Left ventricle myocardium inferior (tissue), 1 donor: ENCODE measurements around the gene FOXL2. TPM values are rescaled to one million over a fixed set of nuclear protein-coding genes. Genes with fewer than 3 reads are reported as not detected.

Experiments
- DNase-seq: peaks from one replicate; pipeline ENCODE4 v3.0.0-alpha.2; 2020
- H3K27ac ChIP-seq: fragments of 200-600 bp; replicated peaks from 2 replicates; pipeline ENCODE4 v1.8.0; 2021
- H3K27me3 ChIP-seq: fragments of 200-600 bp; 2 replicates; pipeline ENCODE4 v1.8.0; 2021; ENCODE audit warnings: low read depth
- H3K36me3 ChIP-seq: fragments of 200-600 bp; 2 replicates; pipeline ENCODE4 v1.8.0; 2021
- H3K4me1 ChIP-seq: fragments of 200-600 bp; 2 replicates; pipeline ENCODE4 v1.8.0; 2021
- H3K4me3 ChIP-seq: fragments of 200-600 bp; 2 replicates; pipeline ENCODE4 v1.8.0; 2021; ENCODE audit warnings: mild to moderate bottlenecking, moderate library complexity
- H3K9me3 ChIP-seq: fragments of 200-600 bp; replicated peaks from 2 replicates; pipeline ENCODE4 v1.8.0; 2021
- intact Hi-C: fragments of 100-400 bp; cut with micrococcal nuclease; formaldehyde crosslinking; loops from one replicate; pipeline ENCODE4 v1.11.0; 2022
- total RNA-seq: library from RNA; stranded (reverse); fragmentation: NEBNext Ultra II Directional; extraction: Animal tissue kit (Norgen Biotek cat#: 25700); gene quantifications from one replicate; pipeline ENCODE4 v1.2.1, GENCODE V29; 2021
- TF ChIP-seq, protein P1 (sequence below): fragments of 200-600 bp; IDR thresholded peaks from 2 replicates; pipeline ENCODE4 v1.8.0; 2021; ENCODE audit warnings: antibody characterized with exemption, mild to moderate bottlenecking, borderline replicate concordance
- donor health status: DM: no; HTN: yes; CAD: no; lungs with severe emphysema.

FOXL2 gene
- total RNA-seq, 1 donor from 2014 or later: not detected

DNA sequence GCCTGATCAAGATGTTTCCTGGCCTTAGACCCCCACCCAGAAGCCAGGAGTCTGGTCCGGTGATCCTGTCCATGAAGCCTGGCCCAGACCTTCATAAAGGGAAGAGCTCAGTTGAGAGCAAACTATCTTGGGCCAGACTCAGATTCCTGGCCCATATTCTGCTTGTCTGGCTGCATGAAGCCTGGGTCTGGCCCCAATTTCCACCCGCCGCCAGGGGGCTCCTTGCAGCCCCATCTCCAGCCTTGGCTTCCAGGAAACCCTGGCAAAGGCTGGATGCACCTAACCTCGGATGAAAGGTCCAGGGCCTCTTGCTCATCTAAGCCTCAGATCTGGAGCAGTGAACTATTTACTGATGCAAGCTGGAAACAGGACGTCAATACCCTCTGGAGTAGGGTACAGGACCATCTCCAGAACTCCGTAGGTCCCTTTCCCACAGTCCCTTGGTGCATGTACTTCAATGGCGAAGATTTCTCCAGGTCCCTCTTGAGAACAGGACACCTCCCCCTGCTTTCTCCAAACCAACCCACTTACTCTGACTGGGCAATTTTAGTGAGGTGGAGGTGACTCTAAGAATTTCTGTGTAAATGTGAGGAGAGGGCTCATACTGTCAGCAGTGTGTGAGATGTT lies 5.6 kb downstream of the FOXL2 start:
- peaks cover 100% of the 10 kb centered on the region for H3K27me3 ChIP-seq
- H3K4me3 ChIP-seq: no peak overlapping the region
- no peaks in the 10 kb centered on the region for H3K36me3 ChIP-seq
- peaks cover 62% of the 10 kb centered on the region for H3K4me1 ChIP-seq
- H3K27ac ChIP-seq: no peak overlapping the region
- intact Hi-C loops: no loop called here
- TF ChIP-seq, protein P1, sequence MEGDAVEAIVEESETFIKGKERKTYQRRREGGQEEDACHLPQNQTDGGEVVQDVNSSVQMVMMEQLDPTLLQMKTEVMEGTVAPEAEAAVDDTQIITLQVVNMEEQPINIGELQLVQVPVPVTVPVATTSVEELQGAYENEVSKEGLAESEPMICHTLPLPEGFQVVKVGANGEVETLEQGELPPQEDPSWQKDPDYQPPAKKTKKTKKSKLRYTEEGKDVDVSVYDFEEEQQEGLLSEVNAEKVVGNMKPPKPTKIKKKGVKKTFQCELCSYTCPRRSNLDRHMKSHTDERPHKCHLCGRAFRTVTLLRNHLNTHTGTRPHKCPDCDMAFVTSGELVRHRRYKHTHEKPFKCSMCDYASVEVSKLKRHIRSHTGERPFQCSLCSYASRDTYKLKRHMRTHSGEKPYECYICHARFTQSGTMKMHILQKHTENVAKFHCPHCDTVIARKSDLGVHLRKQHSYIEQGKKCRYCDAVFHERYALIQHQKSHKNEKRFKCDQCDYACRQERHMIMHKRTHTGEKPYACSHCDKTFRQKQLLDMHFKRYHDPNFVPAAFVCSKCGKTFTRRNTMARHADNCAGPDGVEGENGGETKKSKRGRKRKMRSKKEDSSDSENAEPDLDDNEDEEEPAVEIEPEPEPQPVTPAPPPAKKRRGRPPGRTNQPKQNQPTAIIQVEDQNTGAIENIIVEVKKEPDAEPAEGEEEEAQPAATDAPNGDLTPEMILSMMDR: peak; percentile 41
- H3K9me3 ChIP-seq: no peaks in the 10 kb centered on the region
- no peak for DNase-seq

- intact Hi-C loops: no loop called here
- TF ChIP-seq, protein P1: no peak
- no peaks in the 10 kb centered on the region for H3K36me3 ChIP-seq
- no peak for DNase-seq
- no peak overlapping the region for H3K4me3 ChIP-seq
- no peaks in the 10 kb centered on the region for H3K9me3 ChIP-seq
- H3K4me1 ChIP-seq: peaks cover 61% of the 10 kb centered on the region
- peaks cover 100% of the 10 kb centered on the region for H3K27me3 ChIP-seq
- H3K27ac ChIP-seq: no peak overlapping the region
These were observed 6.5 kb downstream of the FOXL2 start for GRCh38 chr3:138940446-138940845.

- Histone ChIP-seq H3K4me3 (peak overlapping the region; percentile 7), H3K4me1 (peaks cover 54% of the 10 kb centered on the region), H3K27ac (no peak overlapping the region), H3K27me3 (peaks cover 100% of the 10 kb centered on the region), H3K9me3 (no peaks in the 10 kb centered on the region), H3K36me3 (no peaks in the 10 kb centered on the region)
- no peak for DNase-seq
- TF ChIP-seq, protein P1: no peak
- intact Hi-C loops: loop anchor here (5.0 kb wide), 1 partner anchor 393 kb away; no protein-coding TSS in a partner anchor
These were observed 7.2 kb downstream of the FOXL2 start for GRCh38 chr3:138939561-138940241.

GRCh38 chr3:138938877-138939560 lies 7.9 kb downstream of the FOXL2 start:
- H3K4me3 ChIP-seq: peak overlapping the region; percentile 10
- H3K9me3 ChIP-seq: no peaks in the 10 kb centered on the region
- H3K36me3 ChIP-seq: no peaks in the 10 kb centered on the region
- H3K27me3 ChIP-seq: peaks cover 97% of the 10 kb centered on the region
- no peak for DNase-seq
- TF ChIP-seq, protein P1: no peak
- intact Hi-C loops: loop anchor here (5.0 kb wide), 1 partner anchor 393 kb away; no protein-coding TSS in a partner anchor
- peaks cover 48% of the 10 kb centered on the region for H3K4me1 ChIP-seq
- no peak overlapping the region for H3K27ac ChIP-seq

DNA sequence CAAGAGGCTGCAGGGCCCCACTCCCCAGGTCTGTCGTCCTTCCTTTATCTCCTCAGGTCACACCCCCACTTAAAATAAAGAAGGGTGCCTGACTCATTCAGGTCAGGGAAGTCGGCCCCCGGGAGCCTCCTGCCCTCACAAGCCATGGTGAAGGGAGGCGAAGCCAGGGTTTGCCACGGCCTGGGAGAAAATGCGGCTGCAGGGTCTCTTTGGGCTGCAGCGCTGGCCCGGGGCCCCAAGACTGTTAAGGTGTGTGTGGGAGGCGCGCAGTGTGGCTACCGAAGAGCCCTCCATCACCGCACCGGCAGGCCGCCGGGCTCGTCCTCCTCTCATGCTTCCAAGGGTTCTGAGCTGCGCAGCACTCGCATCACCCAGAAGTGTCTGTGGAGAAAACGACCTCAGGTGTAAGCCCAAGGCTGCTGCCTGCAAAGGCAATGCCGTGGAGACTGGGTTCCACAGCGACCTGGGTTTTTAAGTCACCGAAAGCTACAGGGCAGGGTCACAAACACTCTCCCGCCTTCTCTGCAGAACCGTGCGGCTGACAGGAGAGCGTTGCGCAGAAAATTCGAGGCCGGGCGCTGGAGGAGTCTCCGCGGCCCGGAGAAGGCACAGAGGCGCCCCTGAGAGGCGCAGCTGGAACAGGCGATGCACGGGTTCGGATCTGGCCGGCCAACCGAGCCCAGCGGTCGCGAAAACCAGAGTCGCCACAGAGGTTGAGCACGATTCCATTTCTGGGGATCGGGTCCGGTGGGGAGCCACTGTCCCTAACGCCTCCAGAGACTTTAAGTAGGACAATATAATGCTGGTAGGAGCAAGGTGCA lies 8.7 kb downstream of the FOXL2 start:
- no peaks in the 10 kb centered on the region for H3K36me3 ChIP-seq
- intact Hi-C loops: loop anchor here (5.0 kb wide), 1 partner anchor 394 kb away; no protein-coding TSS in a partner anchor
- H3K4me3 ChIP-seq: peak overlapping the region; percentile 10
- no peaks in the 10 kb centered on the region for H3K9me3 ChIP-seq
- no peak overlapping the region for H3K27ac ChIP-seq
- peaks cover 45% of the 10 kb centered on the region for H3K4me1 ChIP-seq
- peaks cover 93% of the 10 kb centered on the region for H3K27me3 ChIP-seq
- DNase-seq: no peak
- TF ChIP-seq, protein P1: no peak
